GM18907 (cell line): ENCODE measurements around the gene WASHC2A.
"Not testable (repeated sequence)": the region's sequence is repeated elsewhere in the genome, so short reads cannot be mapped to it uniquely, and the experiment has no call there.

ENCODE experiments used
- ATAC-seq: cut with Tn5 transposase; IDR thresholded peaks from one replicate; pipeline ENCODE4 v1.9.1; 2021; ENCODE audit warnings: mild to moderate bottlenecking, moderate library complexity; ENCODE audit not compliant: unreplicated experiment

The WASHC2A gene, protein sequence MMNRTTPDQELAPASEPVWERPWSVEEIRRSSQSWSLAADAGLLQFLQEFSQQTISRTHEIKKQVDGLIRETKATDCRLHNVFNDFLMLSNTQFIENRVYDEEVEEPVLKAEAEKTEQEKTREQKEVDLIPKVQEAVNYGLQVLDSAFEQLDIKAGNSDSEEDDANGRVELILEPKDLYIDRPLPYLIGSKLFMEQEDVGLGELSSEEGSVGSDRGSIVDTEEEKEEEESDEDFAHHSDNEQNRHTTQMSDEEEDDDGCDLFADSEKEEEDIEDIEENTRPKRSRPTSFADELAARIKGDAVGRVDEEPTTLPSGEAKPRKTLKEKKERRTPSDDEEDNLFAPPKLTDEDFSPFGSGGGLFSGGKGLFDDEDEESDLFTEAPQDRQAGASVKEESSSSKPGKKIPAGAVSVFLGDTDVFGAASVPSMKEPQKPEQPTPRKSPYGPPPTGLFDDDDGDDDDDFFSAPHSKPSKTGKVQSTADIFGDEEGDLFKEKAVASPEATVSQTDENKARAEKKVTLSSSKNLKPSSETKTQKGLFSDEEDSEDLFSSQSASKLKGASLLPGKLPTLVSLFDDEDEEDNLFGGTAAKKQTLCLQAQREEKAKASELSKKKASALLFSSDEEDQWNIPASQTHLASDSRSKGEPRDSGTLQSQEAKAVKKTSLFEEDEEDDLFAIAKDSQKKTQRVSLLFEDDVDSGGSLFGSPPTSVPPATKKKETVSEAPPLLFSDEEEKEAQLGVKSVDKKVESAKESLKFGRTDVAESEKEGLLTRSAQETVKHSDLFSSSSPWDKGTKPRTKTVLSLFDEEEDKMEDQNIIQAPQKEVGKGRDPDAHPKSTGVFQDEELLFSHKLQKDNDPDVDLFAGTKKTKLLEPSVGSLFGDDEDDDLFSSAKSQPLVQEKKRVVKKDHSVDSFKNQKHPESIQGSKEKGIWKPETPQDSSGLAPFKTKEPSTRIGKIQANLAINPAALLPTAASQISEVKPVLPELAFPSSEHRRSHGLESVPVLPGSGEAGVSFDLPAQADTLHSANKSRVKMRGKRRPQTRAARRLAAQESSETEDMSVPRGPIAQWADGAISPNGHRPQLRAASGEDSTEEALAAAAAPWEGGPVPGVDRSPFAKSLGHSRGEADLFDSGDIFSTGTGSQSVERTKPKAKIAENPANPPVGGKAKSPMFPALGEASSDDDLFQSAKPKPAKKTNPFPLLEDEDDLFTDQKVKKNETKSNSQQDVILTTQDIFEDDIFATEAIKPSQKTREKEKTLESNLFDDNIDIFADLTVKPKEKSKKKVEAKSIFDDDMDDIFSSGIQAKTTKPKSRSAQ (N-terminal part only)

DNA sequence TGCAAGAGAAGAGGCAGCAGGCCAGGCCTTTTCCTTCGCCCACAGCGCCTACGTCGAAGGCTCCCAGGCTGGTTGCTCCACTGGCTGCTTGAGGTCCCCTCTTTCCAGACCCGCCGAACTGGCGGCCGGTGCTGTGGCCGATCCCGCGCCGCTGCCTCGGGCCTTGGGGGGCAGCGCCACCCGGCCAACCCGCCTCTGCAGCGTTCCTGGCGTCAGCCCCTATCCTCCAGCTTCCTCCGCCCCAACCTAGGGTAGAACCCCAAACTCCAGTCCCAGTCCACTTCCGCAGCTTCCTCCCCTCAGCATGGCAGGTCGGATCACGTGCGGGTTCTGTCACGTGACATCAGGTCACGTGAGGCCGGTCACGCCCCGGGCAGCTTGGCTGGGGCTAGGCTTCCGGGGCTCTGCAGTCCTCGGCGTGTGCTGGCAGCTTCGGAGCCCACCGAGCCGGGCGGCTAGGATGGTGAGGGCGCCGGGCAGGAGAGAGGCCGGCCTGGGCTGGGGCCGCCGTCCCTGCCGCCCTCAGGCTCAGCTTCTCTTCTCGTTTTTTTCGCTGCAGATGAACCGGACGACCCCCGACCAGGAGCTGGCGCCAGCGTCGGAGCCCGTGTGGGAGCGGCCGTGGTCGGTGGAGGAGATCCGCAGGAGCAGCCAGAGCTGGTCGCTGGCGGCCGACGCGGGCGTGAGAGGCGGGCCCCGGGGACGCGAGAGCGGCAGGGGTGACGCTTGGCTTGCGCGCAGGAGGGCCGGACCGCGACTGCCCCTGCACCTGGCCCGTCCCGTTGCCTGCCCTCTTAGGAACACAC, at the start of gene WASHC2A:
TSS of gene WASHC2A (plus strand) at position 409 of the 806 bp plus-strand sequence. CDS start at position 461, 52 bp downstream.
- peak; percentile 97 for ATAC-seq

DNA sequence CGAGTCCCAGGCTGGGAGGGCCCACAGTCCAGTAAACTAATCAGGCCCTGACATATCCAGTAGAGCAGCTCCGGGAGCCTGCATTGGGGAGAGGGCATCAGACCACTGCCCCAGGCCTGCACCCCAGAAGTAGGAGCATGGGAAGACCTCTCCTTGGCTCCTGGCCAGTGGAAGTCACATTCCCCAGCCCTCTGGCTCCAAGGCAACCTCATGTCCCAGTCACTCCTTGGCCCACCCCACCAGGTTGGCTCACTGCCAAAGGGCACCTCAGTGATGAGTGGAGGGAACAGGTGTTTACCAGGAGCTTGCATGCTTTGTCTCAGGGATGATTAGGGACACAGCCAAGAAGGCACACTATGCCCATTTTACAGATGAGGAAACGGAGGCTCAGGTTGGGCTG, 48.5 kb upstream of the WASHC2A start:
- not testable (repeated sequence) for ATAC-seq

DNA sequence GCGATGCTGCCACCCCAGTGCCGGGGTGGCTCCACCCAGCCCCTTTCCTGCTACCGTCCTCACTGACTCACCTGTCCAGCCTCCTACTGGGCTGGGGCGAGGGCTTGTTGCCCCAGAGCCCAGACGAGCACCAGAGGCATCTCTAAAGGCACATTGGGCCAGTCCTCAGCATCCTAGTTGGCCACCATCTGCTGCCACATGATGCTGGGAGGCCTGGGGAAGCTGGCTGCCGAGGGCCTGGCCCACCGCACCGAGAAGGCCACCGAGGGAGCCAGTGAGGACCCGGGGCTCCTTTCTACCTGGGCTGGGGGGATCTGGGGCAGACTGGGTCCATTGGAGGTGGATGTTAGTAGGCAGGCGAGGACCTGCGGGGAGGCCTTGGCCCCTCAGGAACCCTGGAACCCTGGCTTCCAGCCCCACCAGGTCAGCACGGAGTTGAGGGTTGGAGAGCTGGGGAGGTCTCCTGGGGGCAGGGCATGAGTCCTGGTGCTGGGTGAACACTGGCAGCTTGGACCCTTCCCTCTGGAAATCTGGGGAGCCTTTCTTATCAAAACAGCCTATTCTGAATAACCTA, 47.2 kb upstream of the WASHC2A start:
- ATAC-seq: not testable (repeated sequence)

DNA sequence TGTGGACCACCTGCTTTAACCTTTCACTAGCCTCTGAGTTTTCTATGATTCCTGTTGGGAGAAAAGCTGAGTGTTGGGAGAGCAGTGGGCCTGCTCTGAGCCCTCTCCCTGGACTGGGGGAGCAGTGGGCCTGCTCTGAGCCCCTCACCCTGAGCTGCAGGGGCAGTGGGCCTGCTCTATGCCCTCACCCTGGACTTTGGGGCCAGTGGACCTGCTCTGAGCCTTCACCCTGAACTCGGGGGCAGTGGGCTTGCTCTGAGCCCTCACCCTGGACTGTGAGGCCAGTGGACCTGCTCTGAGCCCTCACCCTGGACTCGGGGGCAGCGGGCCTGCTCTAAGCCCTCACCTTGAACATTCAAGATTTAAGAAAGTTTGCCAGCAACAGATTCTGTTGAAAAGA, 46.1 kb upstream of the WASHC2A start:
- no peak for ATAC-seq

DNA sequence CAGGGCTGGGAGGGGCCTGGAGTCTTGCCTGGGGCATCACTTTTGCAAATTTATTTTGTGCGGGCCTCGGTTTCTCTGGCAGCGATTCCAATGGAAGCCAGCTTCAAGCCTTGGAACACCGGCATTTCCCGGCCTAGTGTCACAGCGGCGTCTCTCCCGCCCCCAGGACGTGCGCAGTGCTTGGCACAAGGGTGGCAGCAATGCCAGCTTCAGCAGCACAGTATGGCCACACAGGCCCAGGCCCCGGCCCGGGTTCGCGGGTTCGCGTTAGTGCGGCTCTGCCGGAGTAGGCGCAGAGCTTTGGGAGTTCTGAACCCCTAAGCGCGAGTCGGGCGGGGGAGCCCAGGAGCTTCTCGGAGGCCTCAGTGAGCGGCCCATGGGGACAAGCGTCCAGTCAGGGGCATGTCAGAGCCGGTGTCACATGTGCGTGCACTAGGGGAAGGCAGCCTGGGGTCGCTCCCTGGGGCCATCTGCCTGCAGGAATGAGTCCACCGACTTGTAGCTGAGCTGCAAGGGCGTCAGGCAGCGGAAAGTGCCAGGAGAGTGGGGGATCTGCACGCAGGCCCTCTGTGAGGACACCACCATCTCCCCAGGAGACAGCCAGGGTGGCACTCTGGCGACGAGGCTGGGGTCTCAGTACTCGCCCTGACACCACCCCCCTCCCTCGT, 42.9 kb upstream of the WASHC2A start:
- ATAC-seq: not testable (repeated sequence)

DNA sequence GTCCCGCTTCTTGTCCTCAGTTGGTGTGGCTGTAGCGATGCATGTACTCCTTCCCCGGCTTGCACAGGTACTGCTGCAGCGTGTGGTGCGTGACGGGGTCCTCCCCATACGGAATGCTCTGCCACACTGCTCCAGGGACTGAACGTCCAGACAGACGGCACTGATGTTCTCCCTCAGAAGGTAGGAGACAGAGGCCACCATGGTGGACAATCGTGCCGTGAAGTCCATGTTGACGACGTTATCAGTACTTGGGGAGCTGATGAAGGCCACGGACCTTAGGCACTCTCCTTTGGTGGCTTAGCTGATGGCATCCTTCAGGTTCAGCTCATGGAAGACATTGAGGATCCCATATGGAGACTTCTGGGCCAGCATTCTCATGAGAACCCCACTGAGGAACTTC, 42.1 kb upstream of the WASHC2A start:
- ATAC-seq: no peak

DNA sequence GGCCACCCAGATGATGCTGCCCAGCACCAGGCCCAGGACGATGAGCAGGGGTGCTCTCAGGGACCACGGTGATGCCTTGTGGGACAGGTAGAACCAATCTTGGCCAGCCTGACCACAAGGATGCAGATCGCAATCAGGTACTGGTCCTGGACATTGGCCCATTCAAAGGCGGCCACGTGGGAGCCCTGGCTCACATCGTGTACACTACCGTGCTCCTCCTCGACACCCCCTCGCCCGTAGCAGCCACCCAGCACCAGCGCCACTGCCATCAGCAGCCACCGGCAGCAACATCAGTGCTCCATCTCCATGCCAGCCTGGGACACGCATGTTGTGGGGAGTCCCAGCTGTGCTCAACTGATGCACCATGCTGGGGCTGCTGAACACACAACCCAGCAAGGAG, 40.6 kb upstream of the WASHC2A start:
- no peak for ATAC-seq

DNA sequence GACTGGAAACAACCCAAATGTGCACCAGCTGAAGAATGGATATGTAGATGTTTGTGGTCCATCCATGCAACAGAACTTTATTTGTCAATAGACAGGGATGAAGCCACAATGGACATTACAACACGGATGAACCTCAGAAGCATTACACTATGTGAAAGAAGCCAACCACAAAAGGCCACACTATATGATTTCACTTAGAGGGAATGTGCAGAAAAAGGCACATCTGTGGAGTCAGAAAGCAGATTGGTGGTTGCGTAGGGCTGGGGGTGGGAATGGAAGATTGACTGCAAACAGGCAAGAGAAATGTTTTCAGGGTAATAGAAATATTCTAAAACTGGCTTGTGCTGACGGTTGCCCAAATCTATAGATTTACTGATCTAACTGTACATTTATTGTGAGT, 34.3 kb upstream of the WASHC2A start:
- no peak for ATAC-seq

DNA sequence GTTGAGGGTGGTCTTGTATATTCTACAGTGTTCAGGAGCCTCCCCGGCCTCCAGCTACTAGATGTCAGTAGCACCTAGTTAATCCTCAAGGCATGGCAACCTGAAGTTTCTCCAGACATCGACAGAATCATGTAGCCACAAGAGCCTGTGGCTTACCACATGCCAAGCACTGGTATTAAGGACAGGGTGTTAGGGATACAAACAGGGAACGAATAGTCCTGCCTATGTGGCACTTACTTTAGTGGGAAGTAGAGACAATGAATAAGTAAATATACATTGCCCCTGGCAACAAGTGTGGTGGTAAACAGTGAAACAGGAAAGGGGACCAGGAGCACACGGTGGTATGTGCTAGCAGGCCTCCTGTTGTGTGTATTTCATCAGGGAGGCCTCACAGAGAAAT, 32.4 kb upstream of the WASHC2A start:
- not testable (repeated sequence) for ATAC-seq

DNA sequence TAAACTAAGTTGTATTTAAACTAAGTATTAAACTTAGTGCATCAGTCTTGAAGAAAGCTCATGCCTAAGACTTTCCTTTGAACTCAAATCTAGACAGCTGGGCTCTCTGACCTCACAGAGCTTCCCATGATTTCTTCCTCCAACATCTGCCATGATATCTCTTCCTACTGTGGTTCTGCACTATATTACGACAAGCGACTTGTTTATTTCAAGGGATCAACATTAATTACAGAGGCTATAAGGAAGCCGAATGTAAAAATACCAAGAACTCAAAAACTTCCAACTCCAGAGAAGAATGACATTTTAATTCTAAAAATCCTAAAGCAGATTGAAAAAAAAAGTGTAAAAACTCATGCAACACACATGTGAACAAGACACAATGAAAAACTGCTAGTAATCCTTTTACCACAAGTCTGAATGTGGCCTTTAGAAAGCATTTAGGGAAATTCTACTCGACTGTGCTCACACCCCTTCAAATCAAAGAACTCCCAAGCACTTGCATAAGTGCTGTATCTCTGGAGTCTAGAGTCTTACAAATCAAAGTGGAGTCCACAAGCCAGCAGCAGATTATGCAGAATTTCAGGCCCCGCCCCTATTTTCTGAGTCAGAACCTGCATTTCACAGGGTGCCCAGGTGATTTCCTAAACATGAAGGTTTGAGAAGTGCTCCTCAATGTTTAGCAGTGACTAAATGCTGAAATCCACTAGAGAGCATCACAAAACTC, 22.7 kb upstream of the WASHC2A start:
- ATAC-seq: no peak

DNA sequence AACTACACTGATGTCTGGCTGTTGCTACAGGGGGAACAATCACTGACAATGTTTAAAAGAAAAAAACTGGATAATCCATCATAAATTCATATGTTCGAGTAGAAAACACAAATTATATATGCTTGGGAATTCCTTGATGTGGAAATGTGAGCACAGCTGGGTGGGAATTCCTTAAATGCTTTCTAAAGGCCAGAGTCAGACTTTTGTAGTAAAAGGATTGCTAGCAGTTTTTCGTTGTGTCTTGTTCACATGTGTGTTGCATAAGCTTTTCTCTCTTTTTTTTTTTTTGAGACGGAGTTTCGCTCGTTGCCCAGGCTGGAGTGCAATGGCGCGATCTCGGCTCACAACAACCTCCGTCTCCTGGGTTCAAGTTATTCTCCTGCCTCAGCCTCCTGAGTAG, 21.3 kb upstream of the WASHC2A start:
- not testable (repeated sequence) for ATAC-seq

DNA sequence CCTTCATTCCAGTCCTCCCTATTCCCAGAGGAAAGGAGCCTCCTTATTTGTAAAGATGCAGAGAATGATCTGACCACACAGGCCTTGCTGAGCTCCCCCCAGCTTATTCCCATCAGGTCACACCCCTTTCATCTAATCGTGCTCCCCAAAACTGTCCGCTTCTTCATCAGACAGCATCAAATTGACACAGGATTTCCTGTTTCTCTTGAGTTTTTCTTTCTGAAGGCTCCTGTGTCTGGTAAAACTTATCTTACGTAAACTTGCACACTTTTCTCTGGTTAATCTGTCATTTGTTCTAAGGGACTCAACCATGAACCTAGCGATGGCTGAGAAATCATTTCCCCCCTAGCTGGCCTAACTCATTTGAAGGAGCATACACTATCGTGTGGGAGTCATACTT, 20.2 kb upstream of the WASHC2A start:
- ATAC-seq: not testable (repeated sequence)

DNA sequence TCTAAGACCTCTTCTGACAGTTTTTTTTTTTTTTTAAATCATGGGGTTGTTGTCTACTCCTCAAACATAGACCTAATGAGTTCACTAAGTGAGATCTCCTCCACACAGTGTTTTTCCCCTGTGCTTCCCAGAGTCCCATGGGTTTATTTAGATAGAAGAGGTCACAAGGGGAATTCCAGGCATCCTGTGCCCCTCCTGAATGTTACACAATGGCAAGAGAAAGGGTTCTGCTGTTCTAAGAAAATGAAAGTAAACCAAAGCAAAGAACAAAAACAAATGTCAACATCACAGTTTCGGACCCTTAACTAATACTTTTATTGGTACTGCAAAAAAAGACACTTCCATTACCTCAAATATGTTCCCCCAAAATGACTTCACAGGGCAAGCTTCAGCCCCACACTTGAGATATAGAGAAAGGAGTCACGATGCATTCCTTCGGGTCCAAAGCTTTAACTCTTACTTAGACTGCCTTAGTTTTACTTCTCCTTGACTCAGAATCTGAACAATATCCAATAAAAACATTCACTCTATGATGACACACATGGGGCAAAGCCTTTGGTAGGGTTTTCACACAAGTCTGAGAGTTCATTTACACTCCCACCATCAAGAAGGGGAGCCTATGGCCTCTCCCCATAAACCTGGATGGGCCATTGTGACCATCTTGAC, 15.6 kb upstream of the WASHC2A start:
- peak; percentile 90 for ATAC-seq

DNA sequence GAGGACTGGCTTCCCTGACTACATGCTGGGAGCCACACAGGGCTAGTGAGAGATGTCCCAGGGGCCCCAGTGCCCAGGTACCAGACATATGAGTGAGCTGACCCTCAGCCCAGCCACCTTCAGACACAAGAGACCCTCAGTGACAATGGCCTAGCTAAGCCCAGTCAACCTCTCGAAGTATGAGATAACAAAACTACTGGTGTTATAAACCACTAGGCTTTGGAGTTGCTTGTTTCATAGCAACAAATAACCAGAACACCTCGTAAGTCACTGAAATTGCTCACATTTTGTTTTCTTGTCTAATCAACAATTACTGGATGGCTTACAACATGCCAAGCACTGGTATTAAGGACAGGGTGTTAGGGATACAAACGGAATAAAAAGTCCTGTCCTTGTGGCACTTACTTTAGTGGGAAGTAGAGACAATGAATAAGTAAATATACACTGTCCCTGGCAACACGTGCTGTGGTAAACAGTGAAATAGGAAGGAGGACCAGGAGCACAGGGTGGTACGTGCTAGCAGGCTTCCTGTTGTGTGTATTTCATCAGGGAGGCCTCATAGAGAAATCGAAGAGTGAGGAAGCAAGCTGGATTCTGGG, 14.9 kb upstream of the WASHC2A start:
- ATAC-seq: not testable (repeated sequence)

DNA sequence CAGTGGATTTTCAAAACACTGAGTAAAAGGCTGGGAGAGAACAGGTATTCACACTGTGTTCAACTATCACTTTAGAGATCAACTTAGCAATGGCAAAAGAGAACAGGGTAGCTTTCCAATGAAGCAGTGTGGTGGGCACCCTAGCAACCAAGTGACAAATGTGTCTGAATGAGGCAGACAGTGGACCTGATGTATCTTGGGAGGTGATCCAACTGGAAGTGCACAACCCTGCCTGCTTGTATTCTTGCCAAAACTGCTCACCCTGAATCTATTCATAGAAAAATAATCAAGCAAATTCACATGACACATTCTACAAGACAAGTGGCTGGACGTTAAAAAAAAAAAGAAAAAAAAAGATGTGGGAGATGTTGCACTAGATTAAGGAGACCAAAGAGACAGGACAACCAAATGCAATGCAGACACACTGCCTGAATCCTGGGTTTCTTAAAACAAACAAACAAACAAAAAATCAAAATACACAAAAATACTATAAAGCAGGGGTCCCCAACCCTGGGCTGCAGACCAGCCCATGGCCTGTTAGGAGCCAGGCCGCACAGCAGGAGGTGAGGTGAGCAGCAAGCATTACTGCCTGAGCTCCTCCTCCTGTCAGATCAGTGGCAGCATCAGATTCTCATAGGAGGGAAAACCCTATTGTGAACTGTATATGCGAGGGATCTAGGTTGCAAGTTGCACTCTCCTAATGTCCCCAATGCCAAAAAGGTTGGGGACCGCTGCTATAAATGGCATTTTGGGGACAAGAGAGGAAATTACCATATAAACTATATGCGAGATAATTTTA, 12.1 kb upstream of the WASHC2A start:
- not testable (repeated sequence) for ATAC-seq

DNA sequence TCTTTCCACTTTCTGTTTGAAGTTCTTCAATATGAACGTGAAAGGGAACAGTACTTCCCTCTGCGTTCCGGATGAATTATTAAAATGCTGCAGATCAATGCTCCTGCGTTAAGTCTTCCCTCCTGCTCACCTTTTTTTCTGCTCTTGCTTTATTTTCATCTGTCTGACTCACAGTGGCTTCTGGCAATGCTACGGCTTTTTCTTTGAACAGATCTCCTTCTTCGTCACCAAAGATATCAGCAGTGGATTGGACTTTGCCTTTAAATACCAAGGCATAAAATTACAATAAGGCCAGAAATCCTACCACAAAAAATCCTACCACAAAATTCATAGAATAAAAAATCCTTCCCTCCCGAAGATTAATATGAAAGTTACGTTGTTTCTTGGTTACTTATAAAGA, 11.1 kb upstream of the WASHC2A start:
- ATAC-seq: not testable (repeated sequence)

DNA sequence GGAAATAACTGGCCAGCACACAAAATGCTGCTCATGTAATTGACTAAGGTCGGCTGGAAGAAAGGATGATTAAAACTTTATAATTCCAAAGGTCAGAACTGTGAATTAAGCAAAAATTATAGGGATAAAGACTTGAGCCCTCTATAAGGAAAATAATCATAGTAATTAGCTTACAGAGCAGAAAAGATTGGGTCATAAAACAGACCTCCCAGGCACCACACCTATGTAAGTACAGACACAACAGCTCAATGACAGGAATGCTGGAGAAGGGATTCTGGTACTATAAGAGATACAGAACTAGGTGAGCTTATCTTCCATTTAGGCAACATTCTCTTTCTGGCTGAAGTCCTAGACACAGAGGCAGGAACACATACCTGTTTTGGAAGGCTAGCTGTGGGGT, 9.0 kb upstream of the WASHC2A start:
- not testable (repeated sequence) for ATAC-seq
